Measurements from ENCODE around the gene ADIPOQ.

- peak in 2 of 3 experiments; percentile 19 to 28 for TF ChIP-seq CTCF (IDR thresholded peaks at IDR 0.05)
- TF ChIP-seq POLR2A (IDR thresholded peaks at IDR 0.05): no peak
- TF ChIP-seq POLR2AphosphoS5 (IDR thresholded peaks at IDR 0.05; ENCODE audit: insufficient read depth in 1 of 2, low read depth in 1 of 2): no peak
Measured at GRCh38 chr3:186821429-186822387, 20.8 kb upstream of the ADIPOQ start.

Measured in vagina (tissue), 2 donors.